ENCODE results near the gene SEC31B. TPM values are rescaled to one million over a fixed set of nuclear protein-coding genes. Genes with fewer than 3 reads are reported as not detected.

SEC31B gene, protein sequence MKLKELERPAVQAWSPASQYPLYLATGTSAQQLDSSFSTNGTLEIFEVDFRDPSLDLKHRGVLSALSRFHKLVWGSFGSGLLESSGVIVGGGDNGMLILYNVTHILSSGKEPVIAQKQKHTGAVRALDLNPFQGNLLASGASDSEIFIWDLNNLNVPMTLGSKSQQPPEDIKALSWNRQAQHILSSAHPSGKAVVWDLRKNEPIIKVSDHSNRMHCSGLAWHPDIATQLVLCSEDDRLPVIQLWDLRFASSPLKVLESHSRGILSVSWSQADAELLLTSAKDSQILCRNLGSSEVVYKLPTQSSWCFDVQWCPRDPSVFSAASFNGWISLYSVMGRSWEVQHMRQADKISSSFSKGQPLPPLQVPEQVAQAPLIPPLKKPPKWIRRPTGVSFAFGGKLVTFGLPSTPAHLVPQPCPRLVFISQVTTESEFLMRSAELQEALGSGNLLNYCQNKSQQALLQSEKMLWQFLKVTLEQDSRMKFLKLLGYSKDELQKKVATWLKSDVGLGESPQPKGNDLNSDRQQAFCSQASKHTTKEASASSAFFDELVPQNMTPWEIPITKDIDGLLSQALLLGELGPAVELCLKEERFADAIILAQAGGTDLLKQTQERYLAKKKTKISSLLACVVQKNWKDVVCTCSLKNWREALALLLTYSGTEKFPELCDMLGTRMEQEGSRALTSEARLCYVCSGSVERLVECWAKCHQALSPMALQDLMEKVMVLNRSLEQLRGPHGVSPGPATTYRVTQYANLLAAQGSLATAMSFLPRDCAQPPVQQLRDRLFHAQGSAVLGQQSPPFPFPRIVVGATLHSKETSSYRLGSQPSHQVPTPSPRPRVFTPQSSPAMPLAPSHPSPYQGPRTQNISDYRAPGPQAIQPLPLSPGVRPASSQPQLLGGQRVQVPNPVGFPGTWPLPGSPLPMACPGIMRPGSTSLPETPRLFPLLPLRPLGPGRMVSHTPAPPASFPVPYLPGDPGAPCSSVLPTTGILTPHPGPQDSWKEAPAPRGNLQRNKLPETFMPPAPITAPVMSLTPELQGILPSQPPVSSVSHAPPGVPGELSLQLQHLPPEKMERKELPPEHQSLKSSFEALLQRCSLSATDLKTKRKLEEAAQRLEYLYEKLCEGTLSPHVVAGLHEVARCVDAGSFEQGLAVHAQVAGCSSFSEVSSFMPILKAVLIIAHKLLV
- 5.8 and 6.7 TPM in 2 replicates for total RNA-seq (2014; rRNA removed; shearing (Covaris generic))
- 2.9 TPM in 2 replicates for polyA plus RNA-seq (2016; fragmentation: Nextera tagmentation; extraction: Ambion mirVana)
- long read RNA-seq = 0 reads

DNA sequence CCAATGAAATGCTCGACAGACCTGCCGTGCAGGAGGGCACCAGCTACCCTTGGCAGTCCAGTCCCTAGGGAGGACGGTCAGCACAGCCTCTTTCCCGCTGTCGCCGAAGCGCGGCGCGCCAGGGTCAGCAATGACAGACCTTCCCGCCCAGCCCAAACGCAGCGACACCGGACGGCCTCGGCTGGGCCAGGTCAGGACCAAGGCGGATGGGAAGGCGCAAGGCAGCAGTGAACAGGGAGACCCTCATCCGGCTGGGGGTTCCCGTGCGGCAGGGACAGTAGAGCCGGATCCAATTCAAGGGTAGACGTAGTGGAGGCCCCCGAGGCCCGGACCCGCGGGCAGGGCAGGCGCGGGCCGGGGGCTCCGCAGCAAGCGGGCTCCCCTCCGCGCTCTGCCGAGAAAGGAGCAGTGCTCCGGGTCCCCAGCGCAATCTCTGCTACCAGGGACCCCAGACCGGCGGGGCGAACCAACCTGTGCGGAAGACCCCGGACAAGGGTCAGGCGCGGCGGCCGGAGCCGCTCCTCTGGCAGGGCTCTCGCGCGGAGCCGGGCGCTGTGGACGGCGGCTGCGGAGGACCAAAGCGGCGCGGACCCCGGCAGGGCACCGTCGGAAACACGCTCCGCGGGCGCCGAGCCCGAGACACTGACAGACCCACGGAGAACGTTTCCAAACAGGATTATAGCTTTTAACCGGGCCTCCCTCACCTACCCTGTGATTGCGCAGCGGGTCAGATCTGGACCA lies at the start of gene SEC31B:
SEC31B (minus strand) TSS at position 551 of the 741 bp plus-strand sequence. CDS start 2,909 bp downstream, outside the sequence.
- H3F3A ChIP-seq (replicated peaks; ENCODE audit: low read depth) = 0 out of 2 replicates have a peak, but pooled peaks cover 4% of the 10 kb centered on the region
- no peaks in the 10 kb centered on the region for H3K36me3 ChIP-seq (ENCODE audit: insufficient read depth)
- H3K4me1 Mint-ChIP-seq = no peaks in the 10 kb centered on the region; the same call in 2 of the 3 replicates
- H3K4me3 Mint-ChIP-seq = peak within 1 kb of the TSS; percentile 89
- no peaks in the 10 kb centered on the region for H3K79me2 ChIP-seq (replicated peaks; ENCODE audit: insufficient read depth)
- H4K20me1 ChIP-seq (replicated peaks; ENCODE audit: insufficient read depth) = no peaks in the 10 kb centered on the region
- no peaks in the 10 kb centered on the region for H3K9me3 Mint-ChIP-seq
- H3K27me3 ChIP-seq (ENCODE audit: insufficient read depth) = peaks cover 22% of the 10 kb centered on the region
- H3K36me3 Mint-ChIP-seq (ENCODE audit: low read depth) = peaks cover 5% of the 10 kb centered on the region; the same call in 2 of the 3 replicates
- no peak within 1 kb of the TSS for H3K27ac ChIP-seq (ENCODE audit: low read depth)
- H3K27ac Mint-ChIP-seq = no peak within 1 kb of the TSS
- peak; percentile 90 for ATAC-seq
- peak; percentile 76 for DNase-seq (ENCODE audit: low spot score)
- no peaks in the 10 kb centered on the region for H3K9me2 ChIP-seq (ENCODE audit: insufficient read depth)
- TF ChIP-seq, protein P1, sequence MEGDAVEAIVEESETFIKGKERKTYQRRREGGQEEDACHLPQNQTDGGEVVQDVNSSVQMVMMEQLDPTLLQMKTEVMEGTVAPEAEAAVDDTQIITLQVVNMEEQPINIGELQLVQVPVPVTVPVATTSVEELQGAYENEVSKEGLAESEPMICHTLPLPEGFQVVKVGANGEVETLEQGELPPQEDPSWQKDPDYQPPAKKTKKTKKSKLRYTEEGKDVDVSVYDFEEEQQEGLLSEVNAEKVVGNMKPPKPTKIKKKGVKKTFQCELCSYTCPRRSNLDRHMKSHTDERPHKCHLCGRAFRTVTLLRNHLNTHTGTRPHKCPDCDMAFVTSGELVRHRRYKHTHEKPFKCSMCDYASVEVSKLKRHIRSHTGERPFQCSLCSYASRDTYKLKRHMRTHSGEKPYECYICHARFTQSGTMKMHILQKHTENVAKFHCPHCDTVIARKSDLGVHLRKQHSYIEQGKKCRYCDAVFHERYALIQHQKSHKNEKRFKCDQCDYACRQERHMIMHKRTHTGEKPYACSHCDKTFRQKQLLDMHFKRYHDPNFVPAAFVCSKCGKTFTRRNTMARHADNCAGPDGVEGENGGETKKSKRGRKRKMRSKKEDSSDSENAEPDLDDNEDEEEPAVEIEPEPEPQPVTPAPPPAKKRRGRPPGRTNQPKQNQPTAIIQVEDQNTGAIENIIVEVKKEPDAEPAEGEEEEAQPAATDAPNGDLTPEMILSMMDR (conservative IDR thresholded peaks at IDR 0.05; ENCODE audit: low read depth in 2 of 2) = peak in 1 of 2 experiments; percentile 69; a peak in 2 of 4 replicates
- TF ChIP-seq CREB1 (CRISPR knock-in tag; IDR thresholded peaks at IDR 0.05; ENCODE audit: low read depth) = no peak
- H3K4me2 ChIP-seq = peak within 1 kb of the TSS; percentile 94
- peak within 1 kb of the TSS; percentile 74 for H3K4me3 ChIP-seq
- peak within 1 kb of the TSS; percentile 89 for H2AFZ ChIP-seq
- H3K4me1 ChIP-seq (ENCODE audit: insufficient read depth) = peaks cover 5% of the 10 kb centered on the region; the same call in 1 of the 2 replicates
- peaks cover 20% of the 10 kb centered on the region for H3K27me3 Mint-ChIP-seq (ENCODE audit: insufficient read depth, low read depth, poor library complexity)

GRCh38 chr10:100568912-100569311 lies 49.3 kb upstream of the SEC31B start:
- H3K27ac Mint-ChIP-seq = no peak overlapping the region

More at GRCh38 chr10:100568912-100569311, 49.3 kb upstream of the SEC31B start:
- no peak overlapping the region for H2AFZ ChIP-seq
- H3K36me3 ChIP-seq (ENCODE audit: insufficient read depth) = no peaks in the 10 kb centered on the region
- H3K4me2 ChIP-seq = no peak overlapping the region
- no peaks in the 10 kb centered on the region for H3K4me1 ChIP-seq (ENCODE audit: insufficient read depth)
- no peaks in the 10 kb centered on the region for H3K79me2 ChIP-seq (replicated peaks; ENCODE audit: insufficient read depth)
- Mint-ChIP-seq H3K9me3 (no peaks in the 10 kb centered on the region; the same call in 2 of the 3 replicates), H3K27me3 (ENCODE audit: insufficient read depth, low read depth, poor library complexity) (peaks cover 22% of the 10 kb centered on the region), H3K4me1 (no peaks in the 10 kb centered on the region; the same call in 2 of the 3 replicates), H3K36me3 (ENCODE audit: low read depth) (no peaks in the 10 kb centered on the region), H3K4me3 (no peak overlapping the region)
- no peaks in the 10 kb centered on the region for H4K20me1 ChIP-seq (replicated peaks; ENCODE audit: insufficient read depth)
- H3K27me3 ChIP-seq (ENCODE audit: insufficient read depth) = peaks cover 32% of the 10 kb centered on the region
- no peak for TF ChIP-seq EZH2 (IDR thresholded peaks at IDR 0.05; ENCODE audit: low read depth, unreplicated experiment)
- TF ChIP-seq ZNF331 (CRISPR knock-in tag; IDR thresholded peaks at IDR 0.05; ENCODE audit: low read depth) = no peak
- TF ChIP-seq, protein P1 (conservative IDR thresholded peaks at IDR 0.05; ENCODE audit: low read depth in 2 of 2) = no peak
- TF ChIP-seq STAT1 (IDR thresholded peaks at IDR 0.05; ENCODE audit: unreplicated experiment) = no peak
- TF ChIP-seq ZNF114 (CRISPR knock-in tag; IDR thresholded peaks at IDR 0.05) = no peak
- TF ChIP-seq, protein P2, sequence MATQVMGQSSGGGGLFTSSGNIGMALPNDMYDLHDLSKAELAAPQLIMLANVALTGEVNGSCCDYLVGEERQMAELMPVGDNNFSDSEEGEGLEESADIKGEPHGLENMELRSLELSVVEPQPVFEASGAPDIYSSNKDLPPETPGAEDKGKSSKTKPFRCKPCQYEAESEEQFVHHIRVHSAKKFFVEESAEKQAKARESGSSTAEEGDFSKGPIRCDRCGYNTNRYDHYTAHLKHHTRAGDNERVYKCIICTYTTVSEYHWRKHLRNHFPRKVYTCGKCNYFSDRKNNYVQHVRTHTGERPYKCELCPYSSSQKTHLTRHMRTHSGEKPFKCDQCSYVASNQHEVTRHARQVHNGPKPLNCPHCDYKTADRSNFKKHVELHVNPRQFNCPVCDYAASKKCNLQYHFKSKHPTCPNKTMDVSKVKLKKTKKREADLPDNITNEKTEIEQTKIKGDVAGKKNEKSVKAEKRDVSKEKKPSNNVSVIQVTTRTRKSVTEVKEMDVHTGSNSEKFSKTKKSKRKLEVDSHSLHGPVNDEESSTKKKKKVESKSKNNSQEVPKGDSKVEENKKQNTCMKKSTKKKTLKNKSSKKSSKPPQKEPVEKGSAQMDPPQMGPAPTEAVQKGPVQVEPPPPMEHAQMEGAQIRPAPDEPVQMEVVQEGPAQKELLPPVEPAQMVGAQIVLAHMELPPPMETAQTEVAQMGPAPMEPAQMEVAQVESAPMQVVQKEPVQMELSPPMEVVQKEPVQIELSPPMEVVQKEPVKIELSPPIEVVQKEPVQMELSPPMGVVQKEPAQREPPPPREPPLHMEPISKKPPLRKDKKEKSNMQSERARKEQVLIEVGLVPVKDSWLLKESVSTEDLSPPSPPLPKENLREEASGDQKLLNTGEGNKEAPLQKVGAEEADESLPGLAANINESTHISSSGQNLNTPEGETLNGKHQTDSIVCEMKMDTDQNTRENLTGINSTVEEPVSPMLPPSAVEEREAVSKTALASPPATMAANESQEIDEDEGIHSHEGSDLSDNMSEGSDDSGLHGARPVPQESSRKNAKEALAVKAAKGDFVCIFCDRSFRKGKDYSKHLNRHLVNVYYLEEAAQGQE (IDR thresholded peaks at IDR 0.05; ENCODE audit: unreplicated experiment) = no peak
- ATAC-seq (no peak), DNase-seq (ENCODE audit: low spot score) (no peak)
- no peaks in the 10 kb centered on the region for H3K9me2 ChIP-seq (ENCODE audit: insufficient read depth)
- H3K4me3 ChIP-seq = no peak overlapping the region
- H3F3A ChIP-seq (replicated peaks; ENCODE audit: low read depth) = no peaks in the 10 kb centered on the region
- H3K27ac ChIP-seq (ENCODE audit: low read depth) = no peak overlapping the region
